Suprapubic skin (tissue), 4 donors: ENCODE results near the gene MAP2K6.

Source experiments
- EP300 ChIP-seq: sonication (generic); formaldehyde crosslinking; IDR thresholded peaks from one replicate; pipeline ENCODE4 v1.6.1; 2017; ENCODE audit warnings: antibody characterized with exemption
- POLR2AphosphoS5 ChIP-seq, 3 donors: sonication (generic); formaldehyde crosslinking; IDR thresholded peaks; one replicate each; pipeline ENCODE4 v1.6.1; 2017; ENCODE audit warnings: antibody characterized with exemption in 3 of 3
- TF ChIP-seq, protein P1 (sequence below), 2 donors: fragments of 200-600 bp in 1 of 2; fragments of 450-650 bp in 1 of 2; sonication (generic) in 1 of 2; IDR thresholded peaks; one replicate each; pipeline ENCODE4 v1.5.1; 2016 to 2019; ENCODE audit warnings: antibody characterized with exemption in 2 of 2, mild to moderate bottlenecking in 1 of 2, moderate library complexity in 1 of 2

DNA sequence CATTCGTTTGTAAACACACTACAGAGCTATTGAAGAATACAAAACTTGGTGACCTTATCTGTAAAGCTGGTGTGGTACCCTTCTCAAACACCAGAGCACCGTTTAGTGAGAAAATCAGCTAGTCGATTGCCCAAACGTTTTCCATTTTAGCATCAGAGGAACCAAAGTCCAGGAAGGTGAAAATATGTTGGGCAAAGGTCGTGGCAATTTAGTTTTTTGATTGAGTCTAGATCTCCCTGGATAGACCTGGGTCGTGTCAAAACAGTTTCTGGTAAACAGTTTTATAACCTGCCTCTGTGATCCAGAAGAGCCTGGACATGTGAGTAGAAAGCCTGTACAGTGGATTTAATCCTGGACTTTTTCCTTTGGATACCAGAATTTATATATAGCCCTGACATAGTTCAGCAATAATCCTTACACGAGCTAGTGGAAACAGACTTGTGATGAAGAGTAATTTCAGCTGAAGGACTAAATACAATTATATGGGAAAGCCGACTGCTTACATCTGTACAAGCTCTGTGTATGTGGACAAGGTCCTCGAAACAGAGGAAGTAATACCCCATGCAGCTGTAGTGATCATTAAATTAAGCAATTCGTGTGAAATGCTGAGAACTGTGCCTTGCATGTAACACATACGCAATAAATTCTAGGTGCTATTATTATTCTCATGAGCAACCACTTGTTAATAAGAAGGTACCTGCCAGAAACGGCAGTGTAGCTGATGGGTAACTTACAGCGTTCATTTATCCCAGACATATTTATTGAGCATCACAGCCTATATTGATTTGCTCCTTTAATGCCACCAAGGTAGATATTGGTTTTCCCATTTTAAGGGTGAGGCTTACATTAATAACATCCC is 72.5 kb downstream of the MAP2K6 start:
- TF ChIP-seq, protein P1, sequence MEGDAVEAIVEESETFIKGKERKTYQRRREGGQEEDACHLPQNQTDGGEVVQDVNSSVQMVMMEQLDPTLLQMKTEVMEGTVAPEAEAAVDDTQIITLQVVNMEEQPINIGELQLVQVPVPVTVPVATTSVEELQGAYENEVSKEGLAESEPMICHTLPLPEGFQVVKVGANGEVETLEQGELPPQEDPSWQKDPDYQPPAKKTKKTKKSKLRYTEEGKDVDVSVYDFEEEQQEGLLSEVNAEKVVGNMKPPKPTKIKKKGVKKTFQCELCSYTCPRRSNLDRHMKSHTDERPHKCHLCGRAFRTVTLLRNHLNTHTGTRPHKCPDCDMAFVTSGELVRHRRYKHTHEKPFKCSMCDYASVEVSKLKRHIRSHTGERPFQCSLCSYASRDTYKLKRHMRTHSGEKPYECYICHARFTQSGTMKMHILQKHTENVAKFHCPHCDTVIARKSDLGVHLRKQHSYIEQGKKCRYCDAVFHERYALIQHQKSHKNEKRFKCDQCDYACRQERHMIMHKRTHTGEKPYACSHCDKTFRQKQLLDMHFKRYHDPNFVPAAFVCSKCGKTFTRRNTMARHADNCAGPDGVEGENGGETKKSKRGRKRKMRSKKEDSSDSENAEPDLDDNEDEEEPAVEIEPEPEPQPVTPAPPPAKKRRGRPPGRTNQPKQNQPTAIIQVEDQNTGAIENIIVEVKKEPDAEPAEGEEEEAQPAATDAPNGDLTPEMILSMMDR (IDR thresholded peaks at IDR 0.05), result no peak
- TF ChIP-seq POLR2AphosphoS5 (IDR thresholded peaks at IDR 0.05) (no peak), EP300 (no peak)
